GM19463 (cell line): ENCODE data around the gene GTSE1.

Experiments used
- ATAC-seq: cut with Tn5 transposase; IDR thresholded peaks from one replicate; pipeline ENCODE4 v1.9.1; 2021; ENCODE audit warnings: mild to moderate bottlenecking, moderate library complexity; ENCODE audit not compliant: unreplicated experiment

The GTSE1 gene

DNA sequence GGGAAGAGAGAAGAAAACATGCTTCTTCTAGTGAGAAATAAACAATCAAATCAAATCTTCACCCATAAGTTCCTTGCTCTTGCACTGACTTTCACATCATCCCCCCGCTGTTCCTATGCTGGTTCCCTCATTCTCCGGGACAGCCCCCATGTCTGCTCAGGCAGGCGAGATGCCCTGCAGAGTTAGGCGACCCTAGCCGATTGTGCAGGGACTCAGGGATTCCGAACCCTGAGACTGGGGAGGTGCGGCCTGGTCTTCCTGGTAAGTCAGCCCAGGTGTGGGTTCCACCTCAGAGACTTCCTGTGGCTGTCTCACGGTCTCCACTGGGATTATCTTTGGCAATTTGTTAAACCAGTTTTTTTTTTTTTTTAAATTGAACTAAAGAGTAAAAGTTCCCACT, 22.3 kb upstream of the GTSE1 start:
- ATAC-seq, result no peak

DNA sequence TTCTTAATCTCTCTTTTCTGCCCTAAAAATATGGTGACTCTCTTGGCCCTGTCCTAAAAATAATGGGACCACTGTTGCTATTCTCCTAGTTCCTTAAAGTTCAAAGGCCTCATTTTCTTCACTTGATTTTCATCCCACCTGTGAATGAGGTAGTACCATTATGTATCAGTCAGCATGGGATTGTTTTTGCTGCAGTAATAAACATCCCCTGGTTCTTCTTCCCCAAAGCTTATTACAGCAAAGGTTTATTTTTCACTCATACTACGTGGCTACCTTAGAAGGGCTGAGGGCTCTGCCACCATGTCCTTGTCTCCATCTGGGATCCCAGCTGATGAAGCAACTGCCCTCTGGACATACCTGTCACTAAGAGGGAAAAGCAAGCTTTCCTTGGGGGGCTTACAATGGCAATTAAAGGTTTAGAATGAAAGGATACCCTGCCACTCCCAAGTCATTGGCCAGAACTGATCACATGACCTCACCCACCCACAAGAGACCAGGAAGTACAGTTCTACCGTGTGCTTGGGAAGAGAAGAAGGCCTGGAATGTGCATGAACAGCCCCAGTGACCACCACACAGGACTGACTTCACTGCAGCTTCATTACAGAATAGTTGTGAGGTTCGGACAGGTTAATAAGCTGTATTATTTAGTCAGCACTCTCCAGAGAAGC, 21.1 kb upstream of the GTSE1 start:
- ATAC-seq, result no peak

DNA sequence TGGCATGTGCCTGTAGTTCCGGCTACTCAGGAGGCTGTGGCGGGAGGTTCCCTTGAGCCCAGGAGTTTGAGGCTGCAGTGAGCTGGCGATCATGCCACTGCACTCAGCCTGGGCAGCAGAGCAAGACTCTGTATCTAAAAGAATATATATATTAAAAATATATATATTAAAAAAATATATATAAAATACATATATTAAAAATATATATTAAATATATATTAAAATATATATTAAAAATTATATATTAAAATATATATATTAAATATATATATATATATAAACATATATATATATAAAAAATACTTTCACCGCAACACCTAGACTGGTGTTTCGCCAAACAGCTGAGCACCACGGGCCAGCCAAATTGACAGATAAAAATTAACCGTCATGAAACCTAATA, 20.1 kb upstream of the GTSE1 start:
- no peak for ATAC-seq

DNA sequence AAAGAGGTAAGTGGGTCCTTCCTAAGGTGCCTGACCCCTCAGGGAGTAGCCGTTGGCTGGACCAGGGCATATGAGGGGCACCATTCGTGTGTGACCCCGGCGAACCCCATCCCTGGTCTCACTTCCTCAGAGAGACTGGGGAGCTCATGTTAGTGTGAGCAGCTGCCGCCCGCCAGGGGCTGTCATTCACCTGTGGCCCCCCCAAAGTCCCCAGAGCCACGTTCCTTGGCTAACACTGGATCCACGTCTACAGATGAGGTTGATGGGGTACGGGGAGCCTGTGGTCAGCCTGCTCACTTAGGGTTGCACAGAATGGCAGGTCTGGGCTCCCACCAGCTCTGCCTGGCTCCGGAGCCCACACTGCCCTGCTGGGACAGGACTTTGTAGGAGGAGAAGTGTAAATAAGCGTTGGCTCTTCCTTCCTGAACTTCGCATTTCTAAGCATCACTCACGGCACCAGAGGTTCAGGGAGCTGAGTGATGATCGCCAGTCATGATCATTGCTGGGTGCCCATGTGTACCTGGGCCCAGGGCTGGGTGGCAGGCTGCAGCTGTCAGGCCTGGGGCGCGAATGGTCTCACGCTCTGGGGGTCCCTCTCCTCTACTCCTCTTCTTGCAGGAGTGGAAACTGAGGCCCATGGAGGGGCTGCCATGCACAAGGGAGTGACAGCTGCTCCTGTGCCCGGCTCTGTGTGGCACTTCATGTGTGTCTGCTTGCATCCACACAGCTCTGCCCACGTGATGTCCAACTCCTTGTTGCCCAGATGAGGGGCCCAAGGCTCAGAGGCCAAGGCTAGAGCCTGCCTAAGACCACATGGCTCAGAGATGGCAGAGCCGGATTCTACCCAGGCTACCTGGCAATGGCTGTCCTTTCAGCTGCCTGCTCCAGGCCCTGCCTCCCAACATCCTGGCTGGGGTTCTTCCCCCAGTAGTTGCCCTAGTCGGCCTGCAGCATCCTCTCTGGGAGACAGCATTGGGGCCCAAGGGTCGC, 17.7 kb upstream of the GTSE1 start:
- no peak for ATAC-seq

DNA sequence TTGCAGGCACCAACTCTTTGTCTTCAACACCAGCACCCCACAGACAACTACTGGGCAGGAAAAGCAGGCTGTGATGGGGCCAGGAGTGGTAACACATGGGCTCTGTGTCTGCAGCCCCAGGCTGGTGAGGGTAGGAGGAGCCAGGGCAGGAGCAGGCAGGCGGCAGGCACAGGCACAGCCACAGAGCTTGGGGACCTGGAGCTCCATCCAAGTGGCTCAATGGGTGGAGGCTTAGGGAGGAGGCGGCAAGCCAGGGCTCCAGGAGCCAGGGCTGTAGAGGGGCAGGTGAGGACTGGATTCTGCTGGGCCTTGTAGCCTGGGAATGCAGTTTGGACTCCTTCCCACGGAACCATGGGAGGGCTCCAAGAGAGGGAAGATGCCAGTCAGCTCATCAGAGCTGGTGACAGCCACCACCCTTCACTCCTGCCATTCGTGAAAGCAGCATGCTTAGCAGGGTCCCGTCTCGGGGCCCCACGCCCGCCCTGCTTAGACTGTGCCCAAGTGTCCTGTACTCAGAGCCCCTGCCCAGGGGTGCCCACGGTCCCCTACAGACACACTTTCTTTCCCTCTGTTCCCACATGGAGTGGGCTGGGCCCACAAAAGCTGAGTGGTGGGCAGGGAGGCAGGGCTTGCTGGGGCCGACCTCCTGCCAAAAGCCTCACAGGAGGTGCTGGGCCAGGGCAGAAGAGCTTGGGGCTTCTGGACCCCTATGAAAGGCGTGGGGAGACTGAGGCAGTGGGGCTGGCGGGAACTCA, 16.4 kb upstream of the GTSE1 start:
- ATAC-seq, result no peak

DNA sequence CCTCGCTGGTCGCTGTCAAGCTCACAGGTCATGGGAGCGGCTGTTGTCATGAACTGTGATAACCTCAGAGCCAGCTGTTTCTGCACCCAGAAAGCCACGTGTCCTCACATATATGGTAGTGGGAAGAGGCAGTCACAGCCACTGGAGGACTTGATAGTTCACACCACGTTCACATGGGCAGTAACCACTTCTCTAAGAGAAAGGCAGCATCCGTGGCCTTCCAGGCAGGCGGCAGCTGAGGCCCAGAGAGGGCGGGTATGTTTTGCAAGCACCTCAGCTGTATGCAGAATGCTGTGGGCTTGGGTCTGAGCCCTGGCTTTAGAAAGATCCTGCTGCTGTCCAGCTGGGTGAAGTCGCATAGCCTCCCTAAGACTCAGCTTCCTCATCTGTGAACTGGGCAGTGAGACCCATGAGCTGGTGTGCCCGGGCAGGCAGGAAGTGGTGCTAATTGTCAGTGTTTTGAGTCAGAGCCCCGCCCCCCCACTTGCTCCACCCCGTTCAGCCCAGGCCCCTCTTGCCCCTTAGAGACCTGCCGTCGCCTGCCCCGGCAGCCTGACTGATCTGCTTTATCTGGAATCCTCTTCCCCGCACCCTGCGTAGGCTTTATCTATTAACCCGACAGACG, 15.6 kb upstream of the GTSE1 start:
- no peak for ATAC-seq

DNA sequence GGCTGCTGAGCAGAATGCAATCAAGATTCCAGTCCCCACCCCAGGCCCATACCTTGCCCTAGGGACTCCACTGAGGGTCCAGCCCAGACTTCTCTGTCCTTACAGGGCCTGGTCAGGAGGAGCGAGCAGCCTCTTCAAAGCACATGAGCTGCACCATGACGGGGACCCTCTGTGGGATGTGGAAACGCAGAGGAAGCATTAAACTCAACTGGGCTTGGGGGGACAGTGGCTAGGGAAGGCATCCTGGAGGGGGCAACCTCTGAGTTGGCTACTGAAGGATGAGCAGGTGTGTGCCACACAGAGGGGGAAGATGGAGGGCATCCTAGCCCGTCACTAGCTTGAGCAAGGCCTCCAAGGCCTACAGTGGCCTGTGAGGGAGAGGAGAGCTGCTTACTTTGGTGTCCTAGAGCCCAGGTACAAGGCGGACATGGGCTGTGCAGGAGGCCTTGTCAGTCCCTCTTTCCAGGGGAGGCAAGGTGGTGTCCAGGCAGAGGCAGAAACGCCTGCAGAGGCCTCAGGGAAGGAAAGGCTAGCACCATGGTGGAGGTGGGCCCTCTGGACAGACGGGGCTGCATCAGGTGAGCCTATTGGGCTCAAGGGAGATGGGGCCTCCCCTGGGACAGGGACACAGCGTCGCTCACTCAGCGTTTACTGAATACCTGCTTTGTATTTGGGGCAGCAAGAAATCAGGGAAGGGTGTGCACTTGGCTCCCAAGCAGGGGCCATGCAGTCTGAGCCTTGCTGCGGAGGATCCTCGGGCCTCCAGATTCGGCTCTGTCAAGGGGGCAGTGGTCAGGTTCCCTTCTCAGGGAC, 14.6 kb upstream of the GTSE1 start:
- ATAC-seq, result no peak

DNA sequence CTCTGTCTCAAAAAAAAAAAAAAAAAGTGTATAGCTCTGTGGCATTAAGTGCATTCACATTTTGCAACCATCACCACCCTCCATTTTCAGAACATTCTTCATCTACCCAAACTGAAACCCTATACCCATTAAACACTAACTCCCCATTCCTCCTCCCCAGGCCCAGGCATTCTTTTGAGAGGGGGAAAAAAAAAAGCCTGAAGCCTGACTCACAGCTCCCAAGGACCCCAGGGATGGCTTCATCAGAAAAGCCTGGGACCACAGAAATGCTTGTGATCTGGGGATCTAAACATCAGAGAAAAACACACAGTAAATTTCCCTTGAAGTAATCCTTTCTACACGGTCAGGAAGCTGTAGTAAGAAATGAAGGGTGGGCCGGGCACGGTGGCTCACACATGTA, 10.7 kb upstream of the GTSE1 start:
- no peak for ATAC-seq

DNA sequence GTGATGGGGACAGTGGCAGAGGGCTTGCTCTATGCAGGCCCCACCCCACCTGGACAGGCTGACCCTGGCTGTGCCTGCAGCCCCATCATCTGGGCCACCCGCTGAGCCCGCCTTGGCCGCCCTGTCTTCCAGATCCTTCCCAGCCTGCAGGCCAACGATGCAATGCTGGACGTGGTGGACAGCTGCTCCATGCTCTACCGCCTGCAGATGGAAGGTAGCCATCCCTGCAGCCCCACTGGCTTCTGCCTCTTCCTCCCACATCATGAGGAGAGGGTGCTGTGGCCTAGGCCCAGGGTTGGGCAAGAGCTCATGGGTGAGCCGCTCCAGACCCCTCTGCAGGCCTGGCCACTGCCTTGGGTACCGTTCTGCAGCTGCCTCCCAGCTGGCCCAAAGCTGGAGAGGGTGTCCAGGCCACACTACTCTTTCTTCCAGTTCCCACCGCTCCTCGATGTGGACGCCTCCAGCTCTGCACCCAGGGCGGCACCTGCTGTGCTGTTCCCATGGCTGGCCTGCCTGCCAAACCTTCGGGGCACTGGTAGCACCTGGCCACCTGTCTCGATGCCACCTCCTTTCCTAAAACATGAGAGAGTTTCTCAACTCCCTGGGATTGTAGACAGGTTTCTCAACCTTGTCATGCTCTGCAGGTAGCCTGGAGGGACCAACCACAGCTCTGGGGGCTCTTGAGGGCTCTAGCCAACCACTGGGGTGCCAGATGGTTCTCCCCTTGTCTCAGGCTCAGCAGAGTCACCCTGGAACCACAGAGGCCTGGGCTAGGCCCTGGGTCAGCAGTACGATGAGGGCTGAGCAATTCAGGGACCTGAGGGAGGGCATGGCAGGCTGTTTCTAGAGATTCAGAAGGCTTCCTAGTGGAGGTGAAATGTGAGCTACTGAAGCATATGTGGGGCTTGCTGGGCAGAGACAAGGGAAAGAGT, 9.5 kb upstream of the GTSE1 start:
- ATAC-seq, result no peak

DNA sequence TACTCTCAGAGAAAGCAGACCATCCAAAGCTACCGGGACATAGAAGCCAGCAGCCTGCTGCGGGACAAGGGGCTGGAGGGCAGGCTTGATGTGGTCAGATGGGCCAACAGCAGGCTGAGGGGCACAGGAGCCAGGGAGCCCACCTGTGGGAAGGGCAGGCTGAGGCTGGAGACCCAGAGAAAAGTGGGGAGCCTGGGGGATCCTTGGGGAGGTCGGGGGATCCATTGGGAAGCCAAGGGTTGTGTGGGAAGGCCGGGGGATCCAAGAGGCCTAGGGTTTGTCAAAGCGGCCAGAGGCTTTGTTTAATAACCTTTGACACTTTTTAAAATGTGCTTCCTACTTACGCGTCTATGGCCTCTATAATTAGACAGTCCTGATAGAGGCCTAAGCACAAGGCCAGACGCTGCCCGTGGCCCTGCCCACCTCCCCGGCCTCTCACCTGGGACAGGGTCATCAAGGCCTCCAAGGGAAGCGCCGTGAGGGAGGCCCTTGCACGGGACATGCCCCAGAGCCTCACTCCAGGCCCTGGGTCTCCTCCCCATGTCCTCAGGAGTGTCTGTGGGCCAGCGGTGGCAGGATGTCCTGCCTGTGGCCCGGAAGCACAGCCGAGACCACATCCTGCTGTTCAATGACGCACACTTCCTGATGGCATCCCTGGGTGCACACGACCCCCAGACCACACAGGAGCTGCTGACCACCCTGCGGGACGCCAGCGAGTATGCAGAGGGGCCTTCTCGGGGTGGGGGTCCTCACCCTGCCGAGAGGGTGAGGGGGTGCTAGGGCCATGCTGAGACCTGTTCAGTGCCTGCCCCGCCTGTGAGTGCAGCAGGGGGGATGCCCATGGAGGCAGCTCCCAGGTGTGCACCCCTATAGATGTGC, 8.6 kb upstream of the GTSE1 start:
- peak; percentile 76 for ATAC-seq

DNA sequence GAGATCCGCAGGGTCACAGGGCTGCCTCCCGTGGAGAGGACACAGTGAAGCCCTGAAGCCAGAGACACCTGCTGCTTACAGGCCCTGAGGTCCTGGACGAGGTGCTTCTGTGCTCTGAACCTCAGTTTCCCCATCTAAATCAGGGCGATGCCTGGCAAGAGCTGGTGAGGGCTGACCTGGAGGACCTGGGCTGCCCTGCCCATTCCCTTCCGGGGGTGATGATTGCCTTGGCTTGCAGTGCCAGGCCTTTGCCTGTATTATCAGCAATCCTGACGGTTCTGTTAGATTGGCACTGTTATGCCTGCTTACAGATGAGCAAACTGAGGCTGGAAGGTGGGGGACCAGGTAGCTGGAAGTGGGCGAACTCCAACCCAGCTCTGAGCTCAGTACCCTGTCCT, 7.8 kb upstream of the GTSE1 start:
- ATAC-seq, result no peak

DNA sequence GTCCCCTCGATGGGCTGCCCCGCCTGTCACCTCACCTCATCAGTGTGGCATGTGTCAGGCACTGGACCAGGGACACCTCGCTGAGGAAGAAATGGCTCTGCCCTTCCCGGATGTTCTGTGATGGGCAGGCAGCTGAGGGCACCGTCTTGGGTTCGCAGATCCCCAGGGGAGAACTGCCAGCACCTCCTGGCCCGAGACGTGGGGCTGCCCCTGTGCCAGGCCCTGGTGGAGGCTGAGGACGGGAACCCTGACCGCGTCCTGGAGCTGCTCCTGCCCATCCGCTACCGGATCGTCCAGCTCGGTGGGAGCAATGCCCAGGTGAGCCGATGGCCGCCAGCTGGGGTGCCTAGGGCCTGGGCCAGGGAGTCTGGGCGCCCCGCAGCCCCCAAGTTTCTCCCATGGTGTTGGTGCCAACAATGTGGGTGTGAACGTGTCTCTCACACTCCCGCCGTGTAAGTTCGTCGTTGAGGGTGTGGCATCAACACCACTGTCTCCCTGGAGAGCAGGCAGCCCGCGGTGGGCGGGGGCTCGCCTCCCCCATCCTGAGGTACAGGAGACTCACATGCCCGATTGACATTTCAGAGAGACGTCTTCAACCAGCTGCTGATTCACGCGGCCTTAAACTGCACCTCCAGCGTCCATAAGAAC, 7.3 kb upstream of the GTSE1 start:
- ATAC-seq, result no peak

DNA sequence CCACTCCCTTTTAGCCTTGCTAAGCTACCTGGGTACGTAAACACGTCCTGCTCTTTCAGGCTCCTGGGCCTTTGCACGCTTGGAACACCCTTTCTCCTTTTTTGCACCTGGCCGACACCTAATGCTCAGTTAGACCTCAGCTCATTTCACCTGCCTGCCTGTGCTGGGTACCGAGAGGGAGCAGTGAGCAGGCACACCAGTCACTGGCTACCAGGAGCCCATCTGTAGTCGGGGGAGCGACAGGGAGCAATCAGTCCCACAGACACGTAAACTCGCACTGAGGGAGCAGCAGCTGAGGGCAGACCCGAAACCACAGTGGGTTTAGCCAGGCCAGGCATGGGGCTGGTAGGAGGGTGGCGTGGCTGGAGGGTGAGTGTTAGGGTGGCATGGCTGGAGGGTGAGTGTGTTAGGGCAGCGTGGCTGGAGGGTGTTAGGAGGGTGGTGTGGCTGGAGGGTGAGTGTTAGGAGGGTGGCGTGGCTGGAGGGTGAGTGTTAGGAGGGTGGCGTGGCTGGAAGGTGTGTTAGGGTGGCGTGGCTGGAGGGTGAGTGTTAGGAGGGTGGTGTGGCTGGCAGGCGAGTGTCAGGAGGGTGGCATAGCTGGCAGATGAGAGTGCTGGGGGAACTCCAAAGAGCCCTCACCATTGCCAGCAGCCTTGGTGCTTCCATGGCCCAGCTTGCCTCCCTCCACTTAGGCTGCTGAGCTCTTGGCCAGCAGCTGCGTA, 6.4 kb upstream of the GTSE1 start:
- ATAC-seq, result no peak

DNA sequence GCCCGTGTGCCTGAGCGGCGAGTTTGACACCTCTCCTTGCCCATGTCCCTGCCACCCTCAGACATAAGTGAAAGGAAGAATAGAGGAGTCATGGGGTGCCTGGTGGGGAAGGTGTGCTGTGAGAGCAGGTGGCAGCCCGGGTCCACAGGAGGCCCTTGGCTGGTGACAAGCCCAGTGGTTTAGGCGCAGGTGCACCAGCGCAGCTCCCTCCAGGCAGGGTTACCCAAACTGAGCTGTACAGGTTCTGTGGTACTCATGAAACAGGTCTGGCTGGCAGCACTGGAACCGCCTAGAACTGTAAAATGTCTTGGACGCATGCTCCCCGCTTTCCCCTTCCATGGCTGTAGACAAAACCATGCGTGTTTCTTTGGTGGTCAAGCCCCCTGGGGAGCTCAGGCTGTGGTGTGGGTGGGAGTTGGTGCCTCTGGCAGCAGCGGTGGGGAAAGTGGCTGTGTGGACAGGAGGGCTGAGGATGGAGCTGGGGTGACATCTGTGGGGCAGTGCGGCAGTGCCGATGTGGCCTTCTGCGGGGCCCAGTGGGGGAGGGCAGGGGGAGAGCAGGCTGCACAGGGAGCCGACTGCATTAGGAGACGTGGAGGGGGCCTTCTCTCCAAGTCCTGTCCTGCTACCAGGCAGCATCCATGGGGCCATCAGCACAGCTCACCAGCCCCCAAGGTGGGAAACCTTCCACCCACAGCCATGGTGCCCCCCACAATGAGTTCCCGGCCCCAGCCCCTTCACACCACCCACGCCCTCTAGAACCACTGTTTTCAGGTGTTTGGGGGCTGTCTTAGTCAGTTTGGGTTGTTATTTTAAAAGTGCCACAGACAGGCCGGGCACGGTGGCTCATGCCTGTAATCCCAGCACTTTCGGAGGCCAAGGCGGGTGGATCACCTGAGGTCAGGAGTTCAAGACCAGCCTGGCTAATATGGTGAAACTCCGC, 5.6 kb upstream of the GTSE1 start:
- no peak for ATAC-seq

DNA sequence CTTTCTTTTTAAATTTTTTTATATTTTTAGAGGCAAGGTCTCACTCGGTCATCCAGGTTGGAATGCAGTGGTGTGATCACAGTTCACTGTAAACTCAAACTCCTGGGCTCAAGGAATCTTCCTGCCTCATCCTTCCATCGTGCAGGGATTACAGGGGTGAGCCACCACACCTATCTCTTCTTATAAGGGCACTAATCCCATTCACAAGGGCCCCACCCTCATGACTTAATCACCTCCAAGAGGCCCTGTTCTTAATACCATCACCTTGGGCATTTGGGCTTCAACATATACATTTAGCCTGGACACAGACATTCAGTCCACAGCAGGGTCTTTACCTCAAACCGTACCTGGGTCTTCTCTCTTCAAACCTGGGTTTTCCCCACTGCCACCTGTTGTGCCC, 4.5 kb upstream of the GTSE1 start:
- no peak for ATAC-seq

DNA sequence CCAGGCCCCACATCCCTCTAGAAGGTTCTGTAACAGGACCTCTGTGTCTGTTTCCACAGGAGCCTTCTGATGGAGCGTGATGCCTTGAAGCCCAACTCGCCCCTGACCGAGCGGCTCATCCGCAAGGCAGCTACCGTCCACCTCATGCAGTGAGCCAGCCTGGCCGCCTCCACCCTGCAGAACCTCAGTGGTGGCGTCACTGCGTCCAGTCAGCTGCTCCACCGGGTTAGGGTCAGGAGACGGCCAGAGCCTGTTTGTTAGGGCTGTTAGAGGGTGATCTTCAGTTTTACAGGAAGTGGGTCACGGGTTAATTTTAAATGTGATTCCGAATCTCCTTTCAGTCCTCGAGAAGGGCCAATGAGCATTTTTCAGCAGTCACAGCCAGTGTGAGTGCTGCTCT, 3.9 kb upstream of the GTSE1 start:
- no peak for ATAC-seq
